BLaER1 treated with 17β-estradiol and CSF1 and Interleukin-3, amounts not matched to agents 10 nM and 100 nM (cell line): Measurements from ENCODE around the gene ELOVL6.
"Not testable (repeated sequence)": the region's sequence is repeated elsewhere in the genome, so short reads cannot be mapped to it uniquely, and the experiment has no call there.

ENCODE experiments used
- H3K27ac ChIP-seq, 11 experiments: shearing (Covaris generic); formaldehyde crosslinking; 2 replicates each; pipeline ENCODE4 v1.8.1; 2022
- H3K27me3 ChIP-seq, 11 experiments: shearing (Covaris generic); formaldehyde crosslinking; 2 replicates each; pipeline ENCODE4 v1.8.1; 2022
- H3K36me3 ChIP-seq, 11 experiments: shearing (Covaris generic); formaldehyde crosslinking; 2 replicates each; pipeline ENCODE4 v1.8.1; 2022
- H3K4me1 ChIP-seq, 10 experiments: shearing (Covaris generic); formaldehyde crosslinking; 2 replicates each; pipeline ENCODE4 v1.8.1; 2022
- H3K4me2 ChIP-seq, 11 experiments: shearing (Covaris generic); formaldehyde crosslinking; 2 replicates each; pipeline ENCODE4 v1.8.1; 2022
- H3K4me3 ChIP-seq, 10 experiments: shearing (Covaris generic); formaldehyde crosslinking; 2 replicates each; pipeline ENCODE4 v1.8.1; 2022
- H3K9ac ChIP-seq, 11 experiments: shearing (Covaris generic); formaldehyde crosslinking; 2 replicates each; pipeline ENCODE4 v1.8.1; 2022
- H3K9me3 ChIP-seq, 11 experiments: shearing (Covaris generic); formaldehyde crosslinking; replicated peaks in 1 of 11; 2 replicates each; pipeline ENCODE4 v1.8.1; 2022
- H4K20me1 ChIP-seq, 11 experiments: shearing (Covaris generic); formaldehyde crosslinking; 2 replicates each; pipeline ENCODE4 v1.8.1; 2022
- Cebpa-rat ChIP-seq, 11 experiments: shearing (Covaris generic); IDR thresholded peaks; 2 replicates each; pipeline ENCODE4 v1.8.1; 2022

Gene ELOVL6

GRCh38 chr4:110198435-110199416, at the start of gene ELOVL6:
Gene ELOVL6, minus strand, starts transcription at chr4:110198615. Its CDS starts 280 bp downstream, at chr4:110198335.
- no peaks in the 10 kb centered on the region for H3K9me3 ChIP-seq
- H3K4me1 ChIP-seq: peaks cover 7 to 36% (median 32%) of the 10 kb centered on the region in 10 experiments; a peak in 18 of 20 replicates
- H3K4me2 ChIP-seq: peak within 1 kb of the TSS; percentile 78 to 99 (median 94)
- no peaks in the 10 kb centered on the region for H4K20me1 ChIP-seq
- H3K4me3 ChIP-seq: peak within 1 kb of the TSS; percentile 82 to 94 (median 90)
- peak in 2 of 11 experiments; percentile 17 to 40; a peak in 1 of 22 replicates for TF ChIP-seq Cebpa-rat (IDR thresholded peaks at IDR 0.05)
- H3K9ac ChIP-seq: peak within 1 kb of the TSS; percentile 78 to 98 (median 93)
- peak within 1 kb of the TSS in 9 of 11 experiments; percentile 76 to 97 (median 92); a peak in 18 of 22 replicates for H3K27ac ChIP-seq
- peaks cover 0 to 8% (median 0%) of the 10 kb centered on the region in 11 experiments; a peak in 3 of 22 replicates for H3K27me3 ChIP-seq
- H3K36me3 ChIP-seq: no peaks in the 10 kb centered on the region

GRCh38 chr4:110248100-110248499, 49.7 kb upstream of the ELOVL6 start:
- Histone ChIP-seq H3K9me3 (0 out of 22 replicates have a peak, but pooled peaks cover 0 to 5% (median 0%) of the 10 kb centered on the region in 11 experiments), H3K27me3 (no peaks in the 10 kb centered on the region), H3K4me1 (no peaks in the 10 kb centered on the region), H3K27ac (no peak overlapping the region), H3K9ac (no peak overlapping the region), H4K20me1 (no peaks in the 10 kb centered on the region), H3K4me2 (no peak overlapping the region), H3K4me3 (no peak overlapping the region), H3K36me3 (no peaks in the 10 kb centered on the region)
- no peak for TF ChIP-seq Cebpa-rat (IDR thresholded peaks at IDR 0.05)

- Histone ChIP-seq H3K9me3 (0 out of 22 replicates have a peak, but pooled peaks cover 0 to 5% (median 0%) of the 10 kb centered on the region in 11 experiments), H3K27ac (no peak overlapping the region), H3K4me1 (no peaks in the 10 kb centered on the region), H3K36me3 (no peaks in the 10 kb centered on the region), H3K4me2 (no peak overlapping the region), H3K4me3 (no peak overlapping the region), H3K27me3 (no peaks in the 10 kb centered on the region), H3K9ac (no peak overlapping the region), H4K20me1 (no peaks in the 10 kb centered on the region)
- TF ChIP-seq Cebpa-rat (IDR thresholded peaks at IDR 0.05): no peak
Observed at GRCh38 chr4:110247591-110247990, 49.2 kb upstream of the ELOVL6 start.

GRCh38 chr4:110245577-110245976, 47.2 kb upstream of the ELOVL6 start:
- Histone ChIP-seq H4K20me1 (no peaks in the 10 kb centered on the region), H3K36me3 (no peaks in the 10 kb centered on the region), H3K27ac (no peak overlapping the region), H3K9ac (no peak overlapping the region), H3K9me3 (0 out of 22 replicates have a peak, but pooled peaks cover 0 to 5% (median 0%) of the 10 kb centered on the region in 11 experiments), H3K4me1 (no peaks in the 10 kb centered on the region), H3K4me3 (no peak overlapping the region), H3K4me2 (no peak overlapping the region), H3K27me3 (no peaks in the 10 kb centered on the region)
- no peak for TF ChIP-seq Cebpa-rat (IDR thresholded peaks at IDR 0.05)

- Histone ChIP-seq H3K9ac (no peak overlapping the region), H4K20me1 (no peaks in the 10 kb centered on the region), H3K4me3 (no peak overlapping the region), H3K4me2 (no peak overlapping the region), H3K9me3 (no peaks in the 10 kb centered on the region), H3K27me3 (no peaks in the 10 kb centered on the region), H3K27ac (no peak overlapping the region), H3K36me3 (no peaks in the 10 kb centered on the region), H3K4me1 (peaks cover 0 to 5% (median 0%) of the 10 kb centered on the region in 10 experiments; a peak in 6 of 20 replicates)
- TF ChIP-seq Cebpa-rat (IDR thresholded peaks at IDR 0.05): no peak
Observed at GRCh38 chr4:110236324-110236723, 37.9 kb upstream of the ELOVL6 start.

GRCh38 chr4:110233581-110233980, 35.2 kb upstream of the ELOVL6 start:
- H3K9me3 ChIP-seq, H3K4me3 ChIP-seq, H3K9ac ChIP-seq, H3K36me3 ChIP-seq, H3K27me3 ChIP-seq, H4K20me1 ChIP-seq, H3K4me1 ChIP-seq, H3K4me2 ChIP-seq, H3K27ac ChIP-seq: not testable (repeated sequence)

GRCh38 chr4:110231869-110232268, 33.5 kb upstream of the ELOVL6 start:
- Histone ChIP-seq H3K9ac (no peak overlapping the region), H3K36me3 (no peaks in the 10 kb centered on the region), H3K9me3 (no peaks in the 10 kb centered on the region), H3K4me3 (no peak overlapping the region), H3K4me2 (peak overlapping the region in 2 of 11 experiments; percentile 31 to 38; a peak in 2 of 22 replicates), H3K4me1 (peaks cover 0 to 8% (median 2%) of the 10 kb centered on the region in 10 experiments; a peak in 7 of 20 replicates), H4K20me1 (no peaks in the 10 kb centered on the region), H3K27me3 (no peaks in the 10 kb centered on the region), H3K27ac (no peak overlapping the region)
- TF ChIP-seq Cebpa-rat (IDR thresholded peaks at IDR 0.05): no peak

- H3K36me3 ChIP-seq: no peaks in the 10 kb centered on the region
- H3K27ac ChIP-seq: no peak overlapping the region
- TF ChIP-seq Cebpa-rat (IDR thresholded peaks at IDR 0.05): no peak
- H4K20me1 ChIP-seq: no peaks in the 10 kb centered on the region
- H3K9ac ChIP-seq: no peak overlapping the region
- H3K4me1 ChIP-seq: peaks cover 0 to 8% (median 2%) of the 10 kb centered on the region in 10 experiments; a peak in 7 of 20 replicates
- H3K27me3 ChIP-seq: no peaks in the 10 kb centered on the region
- H3K4me2 ChIP-seq: no peak overlapping the region
- H3K4me3 ChIP-seq: no peak overlapping the region
- no peaks in the 10 kb centered on the region for H3K9me3 ChIP-seq
Observed at GRCh38 chr4:110229266-110229665, 30.9 kb upstream of the ELOVL6 start.

GRCh38 chr4:110224812-110225211, 26.4 kb upstream of the ELOVL6 start:
- Histone ChIP-seq H3K9me3 (peaks cover 0 to 2% (median 0%) of the 10 kb centered on the region in 11 experiments; a peak in 1 of 22 replicates), H3K4me2 (no peak overlapping the region), H3K27ac (no peak overlapping the region), H3K4me3 (no peak overlapping the region), H3K36me3 (no peaks in the 10 kb centered on the region), H4K20me1 (no peaks in the 10 kb centered on the region), H3K4me1 (no peaks in the 10 kb centered on the region), H3K27me3 (no peaks in the 10 kb centered on the region), H3K9ac (no peak overlapping the region)
- no peak for TF ChIP-seq Cebpa-rat (IDR thresholded peaks at IDR 0.05)
